ENCODE measurements around the gene ZIC2. TPM values are rescaled to one million over a fixed set of nuclear protein-coding genes. Genes with fewer than 3 reads are reported as not detected.

Gene ZIC2
- total RNA-seq, 6 donors from 2014 or later = 0.69 to 0.84 TPM; not detected in 4

DNA sequence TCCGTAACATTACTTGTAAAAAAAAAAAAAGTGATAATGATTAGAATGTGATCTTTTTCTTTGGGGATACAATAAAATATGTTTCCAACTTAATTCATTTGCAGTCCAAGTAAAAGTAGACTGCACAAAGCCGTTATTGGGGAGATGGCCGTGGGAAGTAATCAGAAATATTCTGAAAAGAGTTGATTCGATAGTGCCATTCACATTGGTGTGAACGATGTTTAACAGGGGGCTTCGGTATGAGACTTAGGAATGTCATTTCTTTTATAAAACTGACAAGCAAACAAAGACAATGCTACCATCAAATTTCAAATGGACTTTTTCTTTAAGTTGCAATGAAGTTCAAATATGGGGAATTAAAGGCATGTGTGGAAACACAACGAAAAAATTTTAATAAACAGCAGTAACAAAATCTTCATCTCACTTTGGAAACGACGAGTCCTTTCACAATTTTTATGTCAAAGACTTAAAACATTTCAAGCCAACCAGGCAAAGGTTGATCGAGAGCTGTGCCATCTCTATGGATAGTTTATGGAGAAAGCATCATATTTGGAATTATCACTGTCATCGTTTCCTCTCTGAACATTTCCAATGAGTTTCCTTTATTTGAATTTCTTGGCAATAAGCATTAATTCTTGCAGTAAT is 8.3 kb upstream of the ZIC2 start:
- ATAC-seq (ENCODE audit: low FRiP score in 2 of 2) = no peak

DNA sequence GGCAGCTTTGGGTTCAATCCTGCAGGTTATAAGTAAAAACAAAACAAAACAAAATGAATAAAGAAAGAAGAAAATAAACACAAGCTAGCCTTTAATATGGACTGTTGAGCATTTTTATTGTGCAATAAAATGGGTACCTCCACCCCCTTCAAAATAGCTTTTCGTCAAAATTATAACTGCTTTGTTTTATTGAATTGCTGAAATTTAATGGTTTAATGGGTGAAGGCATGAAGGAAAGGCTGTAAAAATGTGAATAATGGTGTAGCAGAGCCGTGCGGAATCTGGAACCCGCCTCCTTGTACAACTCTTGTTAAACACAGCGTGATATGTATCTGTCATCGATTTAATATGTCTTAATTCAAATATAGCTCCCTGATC is 7.8 kb upstream of the ZIC2 start:
- H3K27me3 ChIP-seq = peaks cover 7 to 87% (median 55%) of the 10 kb centered on the region in 4 donors
- no peak for DNase-seq
- H3K9me3 ChIP-seq = peaks cover 0 to 4% (median 1%) of the 10 kb centered on the region in 4 donors
- no peak for TF ChIP-seq POLR2A (IDR thresholded peaks at IDR 0.05)
- no peak for TF ChIP-seq EP300 (IDR thresholded peaks at IDR 0.05)
- TF ChIP-seq POLR2AphosphoS5 (IDR thresholded peaks at IDR 0.05) = no peak
- TF ChIP-seq, protein P1, sequence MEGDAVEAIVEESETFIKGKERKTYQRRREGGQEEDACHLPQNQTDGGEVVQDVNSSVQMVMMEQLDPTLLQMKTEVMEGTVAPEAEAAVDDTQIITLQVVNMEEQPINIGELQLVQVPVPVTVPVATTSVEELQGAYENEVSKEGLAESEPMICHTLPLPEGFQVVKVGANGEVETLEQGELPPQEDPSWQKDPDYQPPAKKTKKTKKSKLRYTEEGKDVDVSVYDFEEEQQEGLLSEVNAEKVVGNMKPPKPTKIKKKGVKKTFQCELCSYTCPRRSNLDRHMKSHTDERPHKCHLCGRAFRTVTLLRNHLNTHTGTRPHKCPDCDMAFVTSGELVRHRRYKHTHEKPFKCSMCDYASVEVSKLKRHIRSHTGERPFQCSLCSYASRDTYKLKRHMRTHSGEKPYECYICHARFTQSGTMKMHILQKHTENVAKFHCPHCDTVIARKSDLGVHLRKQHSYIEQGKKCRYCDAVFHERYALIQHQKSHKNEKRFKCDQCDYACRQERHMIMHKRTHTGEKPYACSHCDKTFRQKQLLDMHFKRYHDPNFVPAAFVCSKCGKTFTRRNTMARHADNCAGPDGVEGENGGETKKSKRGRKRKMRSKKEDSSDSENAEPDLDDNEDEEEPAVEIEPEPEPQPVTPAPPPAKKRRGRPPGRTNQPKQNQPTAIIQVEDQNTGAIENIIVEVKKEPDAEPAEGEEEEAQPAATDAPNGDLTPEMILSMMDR (IDR thresholded peaks at IDR 0.05) = no peak
- WGBS, 2 donors = 21 to 24% methylated on average over 6 of the region's 6 CpGs
- H3K4me3 ChIP-seq = no peak overlapping the region
- no peaks in the 10 kb centered on the region for H3K36me3 ChIP-seq
- ATAC-seq (ENCODE audit: low FRiP score in 2 of 2) = no peak
- H3K27ac ChIP-seq = no peak overlapping the region
- peaks cover 22 to 38% (median 25%) of the 10 kb centered on the region in 4 donors for H3K4me1 ChIP-seq

More for the DNA sequence above, 8.3 kb upstream of the ZIC2 start:
- H3K9me3 ChIP-seq = peaks cover 0 to 4% (median 1%) of the 10 kb centered on the region in 4 donors
- TF ChIP-seq POLR2AphosphoS5 (IDR thresholded peaks at IDR 0.05) = no peak
- TF ChIP-seq POLR2A (IDR thresholded peaks at IDR 0.05) = no peak
- TF ChIP-seq, protein P1 (IDR thresholded peaks at IDR 0.05) = no peak
- no peak for TF ChIP-seq EP300 (IDR thresholded peaks at IDR 0.05)
- WGBS, 2 donors = 17% methylated on average over 11 of the region's 11 CpGs
- H3K4me1 ChIP-seq = peaks cover 27 to 38% (median 29%) of the 10 kb centered on the region in 4 donors
- H3K36me3 ChIP-seq = no peaks in the 10 kb centered on the region
- H3K27me3 ChIP-seq = peaks cover 7 to 87% (median 56%) of the 10 kb centered on the region in 4 donors
- no peak overlapping the region for H3K27ac ChIP-seq
- no peak for DNase-seq
- H3K4me3 ChIP-seq = no peak overlapping the region

DNA sequence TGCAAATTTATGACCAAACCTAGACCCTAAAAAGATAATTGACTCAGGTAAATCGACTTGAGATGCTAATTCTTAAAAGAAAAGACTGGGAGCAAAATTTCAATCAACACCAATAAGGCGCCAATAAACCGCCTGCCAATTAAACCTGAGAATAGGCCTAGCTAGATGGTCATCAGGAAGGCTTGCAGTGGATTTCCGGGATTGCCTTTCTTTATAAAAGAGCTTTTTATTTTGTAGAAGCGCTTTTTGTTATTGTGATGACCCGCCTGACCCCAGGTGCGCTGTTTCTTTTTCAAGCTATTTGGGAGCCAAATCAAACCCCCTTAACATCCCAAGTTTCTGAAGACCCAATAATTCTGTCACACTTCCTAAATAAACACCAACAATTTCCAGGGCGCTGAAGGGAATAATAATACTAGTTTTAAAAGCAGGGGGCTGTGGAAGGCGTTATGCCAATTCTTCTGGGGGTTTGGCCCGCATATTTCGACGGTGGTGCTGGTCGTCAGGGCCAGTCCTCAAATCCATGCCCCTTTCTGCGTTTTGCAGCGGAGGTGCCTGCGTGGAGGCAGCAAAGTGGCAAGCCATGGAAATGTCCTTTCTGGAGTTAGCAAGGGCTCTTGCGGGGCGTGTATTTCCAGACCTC is 7.2 kb upstream of the ZIC2 start:
- DNase-seq = no peak
- ATAC-seq (ENCODE audit: low FRiP score in 2 of 2) = no peak
- TF ChIP-seq POLR2AphosphoS5 (IDR thresholded peaks at IDR 0.05) (no peak), POLR2A (IDR thresholded peaks at IDR 0.05) (no peak), EP300 (IDR thresholded peaks at IDR 0.05) (no peak)
- TF ChIP-seq, protein P1 (IDR thresholded peaks at IDR 0.05) = no peak
- H3K27me3 ChIP-seq = peaks cover 5 to 87% (median 53%) of the 10 kb centered on the region in 4 donors
- no peak overlapping the region for H3K27ac ChIP-seq
- no peak overlapping the region for H3K4me3 ChIP-seq
- H3K9me3 ChIP-seq = peaks cover 0 to 4% (median 1%) of the 10 kb centered on the region in 4 donors
- peaks cover 19 to 35% (median 23%) of the 10 kb centered on the region in 4 donors for H3K4me1 ChIP-seq
- 17 to 19% methylated on average over 10 to 18 of the region's 18 CpGs for WGBS, 2 donors
- H3K36me3 ChIP-seq = no peaks in the 10 kb centered on the region

DNA sequence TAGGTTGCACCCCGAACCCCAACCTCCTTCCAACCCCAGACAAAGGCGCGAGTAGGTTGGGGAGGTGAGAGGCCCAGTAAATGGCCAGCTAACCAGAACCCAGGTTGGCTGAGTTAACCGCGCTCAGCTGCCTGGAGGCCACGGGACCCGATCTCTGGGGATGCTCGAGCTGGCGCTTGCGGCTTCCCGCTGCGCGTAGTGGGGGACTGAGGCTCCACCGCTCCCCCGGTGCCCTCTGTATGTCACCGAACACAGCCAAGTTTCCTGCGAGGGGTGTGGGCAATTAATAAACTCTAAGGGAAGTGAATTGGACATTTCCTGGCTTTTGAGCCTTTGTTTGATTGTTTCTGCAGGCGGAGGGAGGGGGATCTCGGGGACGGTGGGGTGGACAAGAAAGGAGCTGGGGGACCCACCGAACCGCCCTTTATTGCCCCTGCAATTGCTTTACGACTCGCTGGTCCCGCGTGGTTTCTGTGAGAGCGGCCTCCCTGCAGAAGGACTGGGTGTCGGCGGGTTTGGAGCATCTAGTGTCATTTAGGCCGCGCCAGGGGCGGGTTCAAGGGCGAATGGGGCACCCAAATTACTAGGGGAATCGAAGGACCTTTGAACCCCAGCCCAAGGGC is 6.5 kb upstream of the ZIC2 start:
- Histone ChIP-seq H3K27me3 (peaks cover 6 to 87% (median 56%) of the 10 kb centered on the region in 4 donors), H3K9me3 (peaks cover 0 to 4% (median 1%) of the 10 kb centered on the region in 4 donors), H3K4me3 (no peak overlapping the region), H3K36me3 (no peaks in the 10 kb centered on the region), H3K4me1 (peaks cover 19 to 35% (median 23%) of the 10 kb centered on the region in 4 donors), H3K27ac (no peak overlapping the region)
- DNase-seq = no peak
- 11 to 14% methylated on average over 7 to 34 of the region's 34 CpGs for WGBS, 2 donors
- no peak for ATAC-seq (ENCODE audit: low FRiP score in 2 of 2)
- TF ChIP-seq POLR2A (IDR thresholded peaks at IDR 0.05) = no peak
- TF ChIP-seq EP300 (IDR thresholded peaks at IDR 0.05) = no peak
- TF ChIP-seq, protein P1 (IDR thresholded peaks at IDR 0.05) = no peak
- no peak for TF ChIP-seq POLR2AphosphoS5 (IDR thresholded peaks at IDR 0.05)
